Measurements from ENCODE around the gene TMEM8B.

The TMEM8B gene

GRCh38 chr9:35842020-35842745, 13.2 kb downstream of the TMEM8B start:
- DNase-seq, result no peak

DNA sequence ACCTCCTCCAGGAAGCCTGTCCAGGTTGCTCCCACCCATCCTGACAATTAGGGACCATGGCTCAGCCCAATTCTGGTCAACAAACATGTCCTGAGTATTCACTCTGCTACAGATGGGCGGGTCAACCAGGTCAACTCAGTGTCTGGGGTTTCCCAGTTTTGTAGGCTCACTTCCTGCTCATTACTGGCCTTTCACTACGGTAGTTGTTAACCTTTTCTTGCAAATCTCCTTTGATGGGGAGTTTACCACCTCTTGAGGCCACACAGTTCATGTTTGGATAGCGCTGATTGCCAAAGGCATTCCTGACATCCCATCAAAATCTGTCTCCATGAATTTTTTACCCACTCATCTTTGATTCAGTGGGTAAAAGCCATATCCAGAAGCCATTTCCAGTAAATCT, 13.8 kb downstream of the TMEM8B start:
- DNase-seq, result no peak

- no peak for DNase-seq
These were observed 15.7 kb downstream of the TMEM8B start for GRCh38 chr9:35844628-35845270.

GRCh38 chr9:35845824-35846771, 17.1 kb downstream of the TMEM8B start:
- no peak for DNase-seq

DNA sequence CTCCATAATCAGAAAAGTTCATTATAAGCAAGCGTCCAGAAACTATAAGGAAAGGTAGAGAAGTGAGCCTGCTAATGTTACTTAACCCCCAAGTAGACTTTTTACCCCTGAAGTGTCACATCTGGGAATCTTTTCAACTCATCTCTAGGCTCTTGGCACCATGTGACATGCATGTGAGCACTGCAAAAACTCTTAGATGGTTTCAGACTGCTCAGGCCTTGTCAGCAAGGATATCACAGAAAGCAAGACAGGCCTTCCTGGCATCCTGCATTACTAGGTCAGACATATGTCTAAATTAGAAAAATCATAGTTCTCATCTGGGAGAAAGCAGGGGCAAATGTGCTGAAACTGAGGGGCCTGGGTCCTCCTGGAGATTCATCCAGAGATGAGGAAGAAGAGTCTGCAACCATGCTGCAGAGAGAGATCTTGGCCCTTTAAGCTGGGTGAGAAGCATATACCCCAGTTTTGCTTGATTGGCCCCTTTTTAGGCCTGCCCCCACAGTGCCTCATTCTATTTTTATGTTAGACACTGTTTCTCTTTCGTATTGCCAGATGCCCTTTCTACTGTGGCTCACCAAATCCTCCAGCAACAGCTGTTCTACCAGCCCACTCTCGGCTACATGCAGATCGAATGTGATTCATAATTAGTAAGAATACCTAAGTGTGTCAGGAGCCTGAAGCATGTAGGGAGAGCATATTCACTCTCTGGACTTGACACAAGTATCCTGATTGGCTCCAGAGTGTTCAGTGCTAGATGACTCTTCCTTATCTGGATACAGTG, 19.0 kb downstream of the TMEM8B start:
- DNase-seq, result no peak

DNA sequence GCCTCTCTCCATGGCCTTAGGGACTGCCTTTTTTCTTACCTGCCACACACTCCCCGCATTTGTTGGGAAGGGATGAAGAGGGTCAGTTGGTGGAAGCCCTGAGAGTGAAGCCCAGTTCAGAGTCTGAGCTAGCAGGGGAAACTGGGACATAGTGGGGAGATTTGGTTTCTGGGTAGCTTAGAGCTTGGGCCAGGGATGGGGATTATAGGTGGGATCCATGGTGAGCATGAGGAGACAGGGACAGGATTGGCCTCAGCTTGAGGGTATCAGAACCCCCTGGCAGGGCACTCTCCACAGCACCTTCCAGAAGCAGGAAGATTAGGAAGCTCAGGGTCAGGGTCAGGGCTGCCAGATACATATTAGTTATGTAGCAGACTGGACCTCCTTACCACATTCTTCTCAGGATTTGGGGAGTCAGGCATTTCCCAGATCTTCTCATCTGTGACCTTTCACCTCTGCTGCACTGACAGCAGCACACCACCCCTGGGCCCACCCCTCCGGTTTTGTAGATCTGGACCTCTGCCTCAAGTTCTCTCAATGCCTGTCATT, 23.3 kb downstream of the TMEM8B start:
- DNase-seq, result no peak

DNA sequence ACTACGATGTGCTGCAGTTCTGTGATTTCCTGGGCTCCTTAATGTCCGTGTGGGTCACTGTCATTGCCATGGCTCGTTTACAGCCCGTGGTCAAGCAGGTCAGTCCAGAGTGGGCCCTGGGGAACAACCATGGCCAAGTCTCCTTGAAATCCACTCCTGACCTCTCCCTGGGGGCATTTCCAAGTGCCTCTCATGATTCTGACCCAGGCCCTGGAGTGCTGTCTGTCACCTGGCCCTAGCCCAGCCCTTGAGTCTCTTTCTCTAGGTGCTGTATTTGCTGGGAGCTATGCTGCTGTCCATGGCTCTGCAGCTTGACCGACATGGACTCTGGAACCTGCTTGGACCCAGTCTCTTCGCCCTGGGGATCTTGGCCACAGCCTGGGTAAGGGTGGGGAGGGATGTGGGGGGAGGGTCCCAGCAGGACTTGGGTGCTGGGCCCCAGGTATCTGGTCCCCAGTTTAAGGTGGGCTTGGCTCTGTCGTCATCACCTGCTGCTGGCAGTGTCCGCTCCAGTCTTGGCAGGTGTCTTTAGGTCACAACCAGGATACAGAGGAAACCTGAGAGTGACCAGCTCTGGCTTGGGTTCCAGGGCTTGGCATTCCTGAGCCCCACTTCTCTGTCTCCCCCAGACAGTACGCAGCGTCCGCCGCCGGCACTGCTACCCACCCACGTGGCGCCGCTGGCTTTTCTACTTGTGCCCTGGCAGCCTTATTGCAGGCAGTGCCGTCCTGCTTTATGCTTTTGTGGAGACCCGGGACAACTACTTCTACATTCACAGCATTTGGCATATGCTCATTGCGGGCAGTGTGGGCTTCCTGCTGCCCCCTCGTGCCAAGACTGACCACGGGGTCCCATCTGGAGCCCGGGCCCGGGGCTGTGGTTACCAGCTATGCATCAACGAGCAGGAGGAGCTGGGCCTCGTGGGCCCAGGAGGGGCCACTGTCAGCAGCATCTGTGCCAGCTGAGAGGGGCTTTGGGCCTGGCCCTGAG, 24.1 kb downstream of the TMEM8B start:
- DNase-seq, result no peak

- no peak for DNase-seq
These were observed 25.2 kb downstream of the TMEM8B start for GRCh38 chr9:35854091-35854762.

GRCh38 chr9:35856206-35856605, 27.2 kb downstream of the TMEM8B start:
- no peak for DNase-seq

DNA sequence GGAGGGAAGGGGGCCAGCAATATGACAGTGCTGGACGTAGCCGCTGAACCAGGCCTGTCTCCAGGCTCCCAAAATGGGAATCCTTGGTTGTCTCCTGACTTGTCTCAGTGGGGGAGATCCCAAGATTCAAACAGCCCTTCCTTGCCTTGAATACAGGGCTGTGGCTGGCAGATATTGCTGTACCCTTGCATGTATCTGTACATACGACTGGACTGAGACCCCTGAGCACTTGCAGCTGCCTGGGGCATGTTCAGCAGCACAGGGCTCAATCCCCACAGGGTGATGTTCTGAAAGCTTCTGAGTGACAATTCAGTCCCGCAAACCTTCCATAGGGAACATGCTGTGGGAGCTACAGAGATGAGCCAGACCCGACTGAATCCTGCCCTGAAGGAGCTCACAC, 27.9 kb downstream of the TMEM8B start:
- DNase-seq, result no peak

GRCh38 chr9:35858458-35858857, 29.4 kb downstream of the TMEM8B start:
- no peak for DNase-seq

DNA sequence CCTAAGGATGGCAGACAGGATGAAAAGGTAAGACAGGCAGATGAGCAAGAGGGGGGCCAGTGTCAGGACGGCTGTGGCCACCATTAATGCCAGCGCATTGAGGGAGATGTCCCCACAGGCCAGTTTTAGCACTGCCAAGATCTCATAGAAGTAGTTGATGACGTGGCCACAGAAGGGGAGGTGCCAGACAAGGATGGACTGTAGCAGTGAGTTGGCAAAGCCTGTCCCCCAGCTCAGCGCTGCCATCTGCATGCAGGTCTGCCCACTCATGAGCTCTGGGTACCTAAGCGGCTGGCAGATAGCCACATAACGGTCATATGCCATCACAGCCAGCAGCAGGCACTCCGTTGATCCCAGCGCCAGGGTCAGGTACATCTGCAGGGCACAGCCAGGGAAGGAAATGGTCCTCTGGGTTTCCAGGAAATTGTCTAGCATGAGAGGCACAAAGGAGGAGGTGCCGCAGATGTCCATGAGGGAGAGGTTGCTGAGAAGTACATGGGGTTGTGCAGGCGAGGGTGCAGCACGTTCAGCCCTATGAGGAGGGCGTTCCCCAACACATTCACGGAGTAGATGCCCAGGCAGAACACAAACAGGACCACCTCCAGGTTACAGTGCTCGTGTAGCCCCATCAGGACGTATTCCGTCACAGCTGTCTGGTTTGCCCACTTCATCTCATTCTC, 30.4 kb downstream of the TMEM8B start:
- no peak for DNase-seq

DNA sequence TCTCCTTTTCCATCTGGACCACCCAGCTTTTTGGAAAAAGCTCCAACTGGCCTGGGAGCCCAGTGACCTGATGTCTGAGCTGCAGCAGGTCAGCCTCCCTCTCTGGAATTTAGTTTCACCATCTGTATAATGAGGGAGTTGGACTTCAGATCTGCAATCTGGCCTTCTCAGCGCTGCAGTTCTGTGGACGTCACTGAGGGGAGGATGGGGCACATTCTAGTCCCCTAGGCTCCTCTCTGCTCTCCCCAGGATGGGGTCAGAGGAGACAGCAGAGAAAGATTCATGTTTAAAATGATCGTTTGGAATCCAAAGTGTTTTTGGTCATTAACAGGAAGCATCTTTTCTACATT, 30.9 kb downstream of the TMEM8B start:
- DNase-seq, result no peak

DNA sequence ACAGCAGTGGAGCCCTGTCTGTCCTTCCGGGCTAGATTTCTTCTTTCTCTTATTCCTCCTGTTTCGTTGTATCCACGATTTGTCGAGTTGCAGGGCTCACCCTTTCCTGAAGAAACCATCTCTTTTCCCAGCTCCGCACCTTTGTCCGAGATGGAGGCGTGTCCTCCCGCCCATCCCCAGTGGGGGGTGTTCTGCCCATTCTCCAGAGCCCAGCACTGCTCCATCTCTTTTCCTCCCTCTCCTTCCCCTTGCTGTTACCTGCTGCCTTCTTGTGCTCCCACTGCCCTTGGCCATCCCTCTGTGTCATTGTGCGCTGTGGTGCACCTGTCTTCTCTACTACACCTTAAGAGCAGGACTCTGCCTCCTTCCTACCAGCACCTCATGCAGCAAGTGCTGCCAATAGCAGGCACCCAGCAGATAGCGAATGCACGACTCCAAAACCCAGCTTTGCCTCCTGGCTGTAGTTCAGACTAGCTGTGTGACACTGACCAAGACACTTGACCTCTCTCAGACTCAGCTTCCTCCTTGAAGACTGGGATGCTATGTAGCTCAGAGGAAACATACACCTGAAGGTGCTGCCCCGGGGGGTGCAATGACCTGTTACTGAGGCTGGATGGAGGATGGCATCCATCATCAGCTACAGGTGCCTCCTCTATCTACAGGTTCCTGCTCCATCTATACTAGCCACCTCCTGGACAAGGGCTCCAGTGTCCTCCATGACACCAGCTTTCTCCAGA, 32.3 kb downstream of the TMEM8B start:
- DNase-seq, result no peak

DNA sequence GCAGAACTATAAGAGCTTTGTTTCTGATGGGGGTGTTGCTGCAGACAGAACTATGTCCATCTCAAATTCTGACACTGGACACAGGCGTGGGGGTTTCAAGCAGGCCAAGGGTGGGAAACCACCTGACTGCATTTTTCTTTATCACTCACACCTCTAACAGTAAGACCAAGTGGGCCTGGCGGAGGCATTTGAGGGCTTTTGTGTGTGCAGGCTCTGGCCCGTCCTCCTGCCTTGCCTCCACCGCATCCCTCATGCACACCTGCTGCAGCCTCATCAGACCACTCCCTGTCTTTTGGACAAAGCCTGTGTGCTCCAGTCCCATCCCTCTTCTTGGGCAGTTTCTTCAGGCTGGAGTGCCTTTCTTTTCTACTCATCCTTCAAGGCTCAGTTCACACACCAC, 33.3 kb downstream of the TMEM8B start:
- no peak for DNase-seq

- DNase-seq, result no peak
These were observed 34.6 kb downstream of the TMEM8B start for GRCh38 chr9:35863583-35863982.

GRCh38 chr9:35864695-35865255, 35.7 kb downstream of the TMEM8B start:
- DNase-seq, result no peak

GRCh38 chr9:35867538-35867937, 38.5 kb downstream of the TMEM8B start:
- no peak for DNase-seq

DNA sequence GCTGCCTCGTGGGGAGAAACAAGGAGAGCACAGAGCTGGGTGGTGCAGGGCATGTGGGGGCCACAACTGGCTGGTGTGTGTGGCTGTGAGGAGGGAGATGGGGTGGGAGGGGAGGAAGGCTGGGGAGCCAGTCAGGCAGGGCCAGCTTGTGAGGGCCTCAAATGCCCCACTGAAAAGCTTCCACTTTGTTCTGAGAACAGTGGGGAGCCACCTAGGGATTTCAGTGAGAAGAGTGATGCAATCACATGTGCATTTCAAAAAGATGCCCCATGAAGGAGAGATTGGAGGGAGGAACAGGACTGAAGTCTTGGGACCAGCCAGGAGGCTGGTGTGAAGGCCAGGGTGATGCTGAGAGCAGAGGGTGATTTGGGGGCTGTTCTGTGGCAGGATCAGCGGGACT, 39.9 kb downstream of the TMEM8B start:
- no peak for DNase-seq

Data from NCI-H2171 (cell line).